Measurements from ENCODE around the gene COX14. TPM values are rescaled to one million over a fixed set of nuclear protein-coding genes. Genes with fewer than 3 reads are reported as not detected.

The COX14 gene
- total RNA-seq, 1 experiment from 2014 or later, result 28.7 TPM

GRCh38 chr12:50066402-50066801, 45.6 kb upstream of the COX14 start:
- Histone ChIP-seq H3K27me3 (replicated peaks; ENCODE audit: insufficient read depth, low read depth, low read length, poor library complexity) (no peaks in the 10 kb centered on the region), H3K9me3 (ENCODE audit: low read depth, low read length, poor library complexity, severe bottlenecking) (no peaks in the 10 kb centered on the region), H3K27ac (ENCODE audit: low read depth, low read length, poor library complexity, severe bottlenecking) (no peak overlapping the region), H3K36me3 (ENCODE audit: insufficient read depth, low read length, poor library complexity, severe bottlenecking) (no peaks in the 10 kb centered on the region), H3K4me3 (ENCODE audit: low read depth, low read length, poor library complexity, severe bottlenecking) (no peak overlapping the region), H3K4me1 (ENCODE audit: insufficient read depth, low read length, poor library complexity, severe bottlenecking) (no peaks in the 10 kb centered on the region)
- ChIA-PET CTCF (no interaction called here), POLR2A (ENCODE audit: low non-redundant PET) (no interaction called here)
- TF ChIP-seq EZH2 (IDR thresholded peaks at IDR 0.05; ENCODE audit: borderline replicate concordance, low read depth, low read length, poor library complexity, severe bottlenecking), result no peak
- TF ChIP-seq, protein P1, sequence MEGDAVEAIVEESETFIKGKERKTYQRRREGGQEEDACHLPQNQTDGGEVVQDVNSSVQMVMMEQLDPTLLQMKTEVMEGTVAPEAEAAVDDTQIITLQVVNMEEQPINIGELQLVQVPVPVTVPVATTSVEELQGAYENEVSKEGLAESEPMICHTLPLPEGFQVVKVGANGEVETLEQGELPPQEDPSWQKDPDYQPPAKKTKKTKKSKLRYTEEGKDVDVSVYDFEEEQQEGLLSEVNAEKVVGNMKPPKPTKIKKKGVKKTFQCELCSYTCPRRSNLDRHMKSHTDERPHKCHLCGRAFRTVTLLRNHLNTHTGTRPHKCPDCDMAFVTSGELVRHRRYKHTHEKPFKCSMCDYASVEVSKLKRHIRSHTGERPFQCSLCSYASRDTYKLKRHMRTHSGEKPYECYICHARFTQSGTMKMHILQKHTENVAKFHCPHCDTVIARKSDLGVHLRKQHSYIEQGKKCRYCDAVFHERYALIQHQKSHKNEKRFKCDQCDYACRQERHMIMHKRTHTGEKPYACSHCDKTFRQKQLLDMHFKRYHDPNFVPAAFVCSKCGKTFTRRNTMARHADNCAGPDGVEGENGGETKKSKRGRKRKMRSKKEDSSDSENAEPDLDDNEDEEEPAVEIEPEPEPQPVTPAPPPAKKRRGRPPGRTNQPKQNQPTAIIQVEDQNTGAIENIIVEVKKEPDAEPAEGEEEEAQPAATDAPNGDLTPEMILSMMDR (conservative IDR thresholded peaks at IDR 0.05; ENCODE audit: low read depth, low read length), result no peak
- DNase-seq (ENCODE audit: low spot score), result no peak
- no TSS peak for BruUV-seq (replicated peaks)
- intact Hi-C loops (cut with micrococcal nuclease; ENCODE audit: unreplicated experiment), result no loop called here

GRCh38 chr12:50069069-50069468, 43.0 kb upstream of the COX14 start:
- H3K27me3 ChIP-seq (replicated peaks; ENCODE audit: insufficient read depth, low read depth, low read length, poor library complexity), result no peaks in the 10 kb centered on the region
- no TSS peak for BruUV-seq (replicated peaks)
- TF ChIP-seq EZH2 (IDR thresholded peaks at IDR 0.05; ENCODE audit: borderline replicate concordance, low read depth, low read length, poor library complexity, severe bottlenecking), result no peak
- TF ChIP-seq, protein P1 (conservative IDR thresholded peaks at IDR 0.05; ENCODE audit: low read depth, low read length), result no peak
- intact Hi-C loops (cut with micrococcal nuclease; ENCODE audit: unreplicated experiment), result no loop called here
- H3K9me3 ChIP-seq (ENCODE audit: low read depth, low read length, poor library complexity, severe bottlenecking), result no peaks in the 10 kb centered on the region
- H3K36me3 ChIP-seq (ENCODE audit: insufficient read depth, low read length, poor library complexity, severe bottlenecking), result no peaks in the 10 kb centered on the region
- H3K27ac ChIP-seq (ENCODE audit: low read depth, low read length, poor library complexity, severe bottlenecking), result no peak overlapping the region
- POLR2A ChIA-PET (ENCODE audit: low non-redundant PET), result no interaction called here
- no peak overlapping the region for H3K4me3 ChIP-seq (ENCODE audit: low read depth, low read length, poor library complexity, severe bottlenecking)
- DNase-seq (ENCODE audit: low spot score), result no peak
- H3K4me1 ChIP-seq (ENCODE audit: insufficient read depth, low read length, poor library complexity, severe bottlenecking), result no peaks in the 10 kb centered on the region
- CTCF ChIA-PET, result interaction anchor here (3.0 to 3.3 kb wide), 2 partner anchors 30 to 102 kb away, joined by 41 to 53 read pairs; no protein-coding TSS in a partner anchor

DNA sequence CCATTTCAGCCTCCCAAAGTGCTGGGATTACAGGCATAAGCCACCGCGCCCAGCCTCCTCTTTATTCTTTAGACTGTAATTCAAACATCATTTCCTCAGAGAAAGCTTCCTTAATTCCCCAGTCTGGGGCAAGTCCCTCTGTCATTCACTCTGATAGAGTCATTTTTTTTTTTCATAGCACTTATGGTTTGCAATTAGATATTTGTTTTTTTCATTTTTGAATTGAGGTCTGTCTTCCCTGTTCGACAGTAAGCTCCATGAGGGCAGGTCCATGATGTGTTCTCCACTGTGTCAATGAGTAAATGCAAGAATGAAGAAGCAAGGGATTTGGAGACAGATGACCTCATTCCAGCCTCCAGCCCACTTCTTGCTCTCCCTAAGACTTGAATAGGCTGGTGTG, 42.5 kb upstream of the COX14 start:
- Histone ChIP-seq H3K4me3 (ENCODE audit: low read depth, low read length, poor library complexity, severe bottlenecking) (no peak overlapping the region), H3K36me3 (ENCODE audit: insufficient read depth, low read length, poor library complexity, severe bottlenecking) (no peaks in the 10 kb centered on the region), H3K9me3 (ENCODE audit: low read depth, low read length, poor library complexity, severe bottlenecking) (no peaks in the 10 kb centered on the region), H3K27ac (ENCODE audit: low read depth, low read length, poor library complexity, severe bottlenecking) (no peak overlapping the region), H3K27me3 (replicated peaks; ENCODE audit: insufficient read depth, low read depth, low read length, poor library complexity) (no peaks in the 10 kb centered on the region), H3K4me1 (ENCODE audit: insufficient read depth, low read length, poor library complexity, severe bottlenecking) (no peaks in the 10 kb centered on the region)
- ChIA-PET POLR2A (ENCODE audit: low non-redundant PET) (no interaction called here), CTCF (interaction anchor here (3.0 to 3.3 kb wide), 2 partner anchors 30 to 102 kb away, joined by 41 to 53 read pairs; no protein-coding TSS in a partner anchor)
- intact Hi-C loops (cut with micrococcal nuclease; ENCODE audit: unreplicated experiment), result no loop called here
- BruUV-seq (replicated peaks), result no TSS peak
- no peak for TF ChIP-seq EZH2 (IDR thresholded peaks at IDR 0.05; ENCODE audit: borderline replicate concordance, low read depth, low read length, poor library complexity, severe bottlenecking)
- TF ChIP-seq, protein P1 (conservative IDR thresholded peaks at IDR 0.05; ENCODE audit: low read depth, low read length), result no peak
- no peak for DNase-seq (ENCODE audit: low spot score)

Measured in A673 (cell line).